NCI-H748 (cell line): ENCODE data around the gene EPS15.
"Not testable (repeated sequence)": the region's sequence is repeated elsewhere in the genome, so short reads cannot be mapped to it uniquely, and the experiment has no call there.

Source experiments
- DNase-seq: peaks from one replicate; lab custom pipeline; 2025; ENCODE audit not compliant: unreplicated experiment; lab: John Stamatoyannopoulos, UW

EPS15 gene

GRCh38 chr1:51515982-51516648 lies 3.0 kb downstream of the EPS15 start:
- no peak for DNase-seq

DNA sequence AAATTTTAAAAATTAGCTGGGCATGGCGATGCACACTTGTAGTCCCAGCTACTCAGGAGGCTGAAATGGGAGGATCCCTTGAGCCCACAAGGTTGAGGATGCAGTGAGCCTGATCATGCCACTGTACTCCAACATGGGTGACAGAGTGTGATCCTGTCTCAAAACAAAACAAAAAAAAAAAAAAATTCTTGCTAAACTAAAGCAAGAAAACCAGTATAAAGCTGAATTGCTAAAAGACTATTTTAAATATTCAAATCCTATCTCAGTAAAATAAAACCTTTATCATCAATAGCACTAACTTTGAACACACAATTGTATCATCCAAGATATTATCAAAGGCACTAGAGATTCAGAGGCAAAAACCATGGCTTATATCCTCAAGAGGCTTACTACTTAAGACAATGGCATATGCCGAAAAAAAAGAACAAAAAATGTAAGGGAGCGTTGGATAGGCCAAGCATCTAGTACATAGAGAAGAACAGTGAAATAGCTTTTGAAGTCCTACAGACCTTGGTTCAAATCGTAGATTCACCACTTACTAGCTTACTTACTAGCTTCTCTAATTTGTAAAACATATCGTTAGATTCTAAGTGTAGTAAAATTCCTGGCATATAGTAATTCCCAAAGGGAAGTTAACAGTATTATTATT lies 3.6 kb downstream of the EPS15 start:
- no peak for DNase-seq

DNA sequence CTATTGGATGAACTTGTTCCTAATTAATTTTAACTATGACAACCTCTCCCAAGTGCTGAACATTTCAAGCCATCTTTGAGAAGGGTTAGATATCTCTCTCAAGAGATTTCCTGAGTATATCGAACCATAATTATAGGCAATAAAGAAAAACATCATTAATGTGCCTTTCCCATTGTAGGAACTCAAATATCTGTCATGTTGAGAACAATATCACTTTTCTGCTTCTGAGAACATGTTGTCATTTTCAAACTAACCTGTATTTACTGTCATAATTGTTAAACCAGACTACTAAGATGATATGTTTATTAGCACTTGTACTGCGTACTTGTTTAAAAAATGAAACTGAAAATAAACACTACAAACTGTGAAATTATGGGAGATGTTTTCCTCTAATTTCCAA lies 4.3 kb downstream of the EPS15 start:
- no peak for DNase-seq

DNA sequence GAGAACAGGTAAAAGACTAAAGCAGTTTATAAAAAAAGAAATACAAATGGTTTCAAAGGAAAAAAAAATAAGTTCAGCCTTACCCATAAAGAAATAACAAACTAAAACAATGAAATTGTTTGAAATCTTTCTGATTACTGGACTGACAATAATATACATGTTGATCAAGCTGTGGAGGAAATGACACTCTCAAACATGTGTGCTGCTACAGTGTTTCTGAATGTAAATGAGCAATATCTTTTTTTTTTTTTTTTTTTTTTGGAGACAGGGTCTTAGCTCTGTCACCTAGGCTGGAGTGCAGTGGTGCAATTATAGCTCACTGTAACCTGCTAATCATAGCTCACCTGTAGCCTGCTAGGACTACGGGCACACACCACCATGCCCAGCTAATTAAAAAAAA lies 6.5 kb downstream of the EPS15 start:
- DNase-seq = no peak

DNA sequence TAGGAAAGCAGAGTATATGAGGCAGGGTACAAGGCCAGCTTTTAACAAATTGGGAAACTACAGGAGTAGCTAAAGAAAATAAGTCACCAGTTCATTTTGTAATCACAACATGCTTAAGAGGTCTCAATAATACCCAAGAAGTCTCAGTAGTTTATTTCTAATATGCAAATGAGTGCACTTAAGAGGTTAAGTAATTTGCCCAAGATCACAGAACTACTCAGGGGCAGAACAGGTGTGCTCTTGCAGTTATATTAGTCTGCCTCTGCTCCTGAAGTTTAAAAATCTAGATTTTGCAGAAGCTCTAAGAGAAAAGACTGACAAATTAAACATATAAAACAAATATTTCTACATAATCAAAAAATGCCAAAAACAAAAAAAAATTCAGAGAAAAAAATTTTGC lies 6.9 kb downstream of the EPS15 start:
- no peak for DNase-seq

DNA sequence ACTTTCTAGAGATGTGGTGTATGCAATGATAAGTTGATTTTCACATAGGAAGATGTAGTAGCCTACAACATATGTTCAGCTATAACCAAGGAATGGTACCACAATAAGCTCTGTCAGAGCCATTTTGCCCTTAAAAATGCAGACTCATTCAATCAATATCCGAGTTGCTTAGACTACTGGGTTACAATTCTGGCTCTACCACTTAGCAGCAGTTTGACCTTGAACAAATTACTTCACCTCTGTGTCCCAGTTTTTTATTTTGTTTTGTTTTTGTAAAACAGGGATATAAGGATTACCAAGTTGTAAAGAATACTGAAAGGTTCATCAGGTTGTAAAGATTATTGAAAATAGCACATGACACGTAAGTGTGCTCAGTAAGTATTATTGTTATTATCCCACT lies 9.3 kb downstream of the EPS15 start:
- no peak for DNase-seq

GRCh38 chr1:51506537-51506936 lies 12.5 kb downstream of the EPS15 start:
- no peak for DNase-seq

GRCh38 chr1:51504806-51505525 lies 14.1 kb downstream of the EPS15 start:
- no peak for DNase-seq

GRCh38 chr1:51501218-51501630 lies 17.8 kb downstream of the EPS15 start:
- DNase-seq = not testable (repeated sequence)

DNA sequence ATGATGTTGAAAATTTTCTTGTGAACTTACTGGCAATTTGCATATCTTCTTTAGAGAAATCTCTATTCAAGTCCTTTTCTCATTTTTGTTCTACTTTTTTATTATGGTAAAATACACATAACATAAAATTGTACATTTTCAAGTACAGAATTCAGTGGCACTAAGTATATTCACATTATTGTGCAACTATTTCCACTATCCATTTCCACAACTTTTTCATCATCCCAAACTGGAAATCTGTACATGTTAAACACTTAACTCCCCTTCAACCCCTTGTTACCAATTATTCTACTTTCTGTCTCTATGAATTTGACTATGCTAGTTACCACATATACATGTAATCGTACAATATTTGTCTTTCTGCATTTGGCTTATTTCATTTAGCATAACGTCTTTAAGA lies 19.4 kb downstream of the EPS15 start:
- DNase-seq = no peak

DNA sequence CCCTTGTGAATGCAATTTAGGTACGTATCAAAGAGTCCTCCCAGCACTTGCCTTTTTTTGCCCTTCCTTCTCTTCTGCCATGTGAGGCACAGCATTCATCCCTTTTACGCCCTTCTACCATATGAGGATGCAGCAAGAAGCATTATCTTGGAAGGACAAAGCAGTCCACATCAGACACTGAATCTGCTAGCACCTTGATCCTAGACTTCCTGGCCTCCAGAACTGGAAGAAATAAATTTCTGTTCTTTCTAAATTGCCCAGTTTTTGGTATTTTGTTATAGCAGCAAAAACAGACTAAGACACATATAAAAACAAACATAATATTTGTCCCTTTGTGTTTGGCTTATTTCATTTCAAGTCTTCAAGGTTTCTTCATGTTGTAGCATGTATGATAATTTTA lies 20.1 kb downstream of the EPS15 start:
- DNase-seq = no peak

DNA sequence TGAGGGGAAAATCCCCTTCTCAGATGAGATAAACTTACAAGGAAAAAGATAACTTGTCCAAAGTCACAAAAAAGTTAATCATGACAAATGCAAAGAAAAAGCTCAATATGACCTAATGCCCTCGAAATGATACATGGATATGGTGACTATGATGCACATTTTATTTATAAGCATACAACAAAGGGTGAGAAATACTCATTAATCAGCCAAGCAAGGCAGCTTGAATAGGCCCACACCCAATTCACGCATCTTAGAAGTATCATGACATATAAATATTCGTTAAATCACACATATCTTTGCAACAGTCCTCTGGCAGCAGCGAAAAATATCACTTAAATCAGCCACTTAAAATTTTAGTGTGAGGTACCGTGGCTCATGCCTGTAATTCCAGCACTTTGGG lies 21.7 kb downstream of the EPS15 start:
- no peak for DNase-seq

DNA sequence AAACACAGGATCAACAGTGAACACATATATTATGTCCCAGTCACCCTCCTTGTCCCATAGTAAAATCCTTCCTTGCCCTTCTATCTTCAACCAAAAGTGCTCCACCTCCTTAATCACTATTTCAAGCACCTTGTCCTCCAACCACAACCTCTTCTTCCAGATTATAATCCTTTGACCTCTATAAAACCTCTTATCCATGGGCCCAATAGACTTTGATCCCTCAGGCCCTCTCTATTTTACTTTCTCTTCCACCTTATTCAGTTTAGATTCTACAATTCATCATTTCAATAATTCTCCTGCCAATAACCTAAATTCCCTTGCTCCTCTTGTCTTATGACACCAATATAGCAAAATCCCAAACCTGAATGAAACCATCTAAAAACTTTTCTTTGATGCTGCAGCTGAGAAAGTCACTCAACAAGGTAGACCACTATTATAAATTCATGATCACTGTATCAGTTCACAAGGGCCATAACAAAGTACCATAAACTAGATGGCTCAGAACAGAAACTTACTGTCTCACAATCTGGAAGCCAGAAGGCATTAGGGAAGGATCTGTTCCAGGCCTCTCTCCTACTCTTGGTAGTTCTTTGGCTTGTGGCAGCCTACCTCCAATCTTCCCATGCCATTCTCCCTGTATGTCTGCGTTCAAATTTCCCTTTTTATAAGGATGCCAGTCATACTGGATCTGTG lies 24.8 kb downstream of the EPS15 start:
- no peak for DNase-seq

DNA sequence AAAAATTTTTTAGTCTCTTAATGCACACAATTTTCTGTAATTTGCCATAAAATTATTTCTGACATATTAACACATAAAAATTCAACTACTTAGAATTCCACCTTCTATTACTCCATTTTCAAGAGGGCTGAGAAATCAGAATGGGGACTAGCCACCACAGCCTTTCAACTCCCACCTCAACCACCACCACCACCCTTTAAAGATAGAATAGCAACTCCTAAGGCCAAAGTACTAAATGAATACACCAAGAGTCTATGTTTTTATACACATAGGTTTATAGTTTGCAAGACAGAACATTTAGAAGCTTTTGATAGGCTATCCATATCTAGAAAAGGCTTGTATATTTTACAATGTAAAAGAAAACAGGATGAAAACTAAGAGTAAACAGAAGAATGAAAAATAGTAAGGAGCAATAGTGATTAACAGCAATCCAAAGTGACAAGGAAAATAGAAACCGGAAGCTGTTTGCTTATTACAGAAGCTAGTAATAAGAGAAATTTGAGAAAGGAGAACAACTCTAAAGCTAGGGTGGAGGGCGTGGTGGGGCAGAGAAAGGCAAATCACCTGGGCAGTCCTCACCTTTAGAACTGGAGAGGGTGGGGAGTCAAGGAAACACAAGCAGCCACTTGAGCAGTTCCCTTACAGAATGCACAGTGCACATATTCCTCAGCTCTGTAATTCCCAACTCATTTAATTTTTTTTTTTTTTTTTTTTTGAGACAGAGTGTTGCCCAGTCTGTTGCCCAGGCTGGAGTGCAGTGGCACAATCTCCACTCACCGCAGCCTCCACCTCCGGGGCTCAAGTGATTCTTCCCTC lies 27.7 kb downstream of the EPS15 start:
- peak; percentile 50 for DNase-seq

DNA sequence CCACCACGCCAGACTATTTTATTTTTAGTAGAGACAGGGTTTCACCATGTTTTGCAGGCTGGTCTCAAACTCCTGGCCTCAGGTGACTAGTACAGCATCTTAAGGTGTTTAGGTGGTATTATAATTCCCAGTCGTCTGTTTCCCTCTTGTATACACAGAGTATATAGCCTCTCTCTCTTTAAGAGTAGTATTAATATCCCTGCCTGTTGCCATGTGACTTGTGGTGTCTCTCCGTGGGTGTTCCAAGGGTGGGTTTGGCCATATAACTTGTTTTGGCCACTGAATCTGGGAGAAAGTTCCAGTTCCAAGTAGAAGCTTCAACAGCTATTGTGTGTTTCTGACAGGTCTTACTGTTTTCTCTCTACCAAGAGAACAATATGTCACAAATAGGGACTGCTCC lies 29.6 kb downstream of the EPS15 start:
- no peak for DNase-seq

DNA sequence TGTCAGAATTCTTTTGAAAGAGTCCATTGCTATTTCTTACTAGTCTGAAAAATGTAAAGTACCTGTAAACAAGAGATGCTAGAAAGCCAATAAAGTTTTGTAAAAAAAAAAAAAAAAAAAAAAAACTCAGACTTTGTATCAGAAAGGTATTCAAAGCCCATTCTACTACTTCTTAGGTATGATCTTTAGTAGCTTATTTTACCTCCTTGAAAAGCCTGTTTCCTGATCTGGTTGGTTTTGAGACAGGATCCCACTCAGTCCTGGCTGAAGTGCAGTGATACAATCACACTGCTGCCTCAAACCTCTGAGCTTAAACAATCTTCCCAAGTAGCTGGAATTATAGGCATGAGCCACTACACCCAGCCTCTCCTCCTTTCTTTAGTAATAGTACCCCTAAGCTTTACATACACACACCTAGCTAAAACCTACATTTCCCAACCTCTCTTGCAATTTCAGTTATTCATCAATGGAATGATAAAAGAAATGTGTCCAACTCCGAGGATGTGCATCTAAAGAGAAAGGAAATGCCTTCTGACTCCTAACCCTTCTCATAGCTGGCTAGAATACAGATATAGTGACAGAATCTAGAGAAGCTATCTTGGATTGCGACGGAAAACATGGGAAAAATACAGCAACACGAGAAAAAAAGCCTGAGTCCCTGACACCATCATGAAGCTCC lies 30.6 kb downstream of the EPS15 start:
- no peak for DNase-seq

- DNase-seq = no peak
Measured at GRCh38 chr1:51487628-51488027, 31.4 kb downstream of the EPS15 start.

- no peak for DNase-seq
Measured at GRCh38 chr1:51484591-51484990, 34.5 kb downstream of the EPS15 start.

DNA sequence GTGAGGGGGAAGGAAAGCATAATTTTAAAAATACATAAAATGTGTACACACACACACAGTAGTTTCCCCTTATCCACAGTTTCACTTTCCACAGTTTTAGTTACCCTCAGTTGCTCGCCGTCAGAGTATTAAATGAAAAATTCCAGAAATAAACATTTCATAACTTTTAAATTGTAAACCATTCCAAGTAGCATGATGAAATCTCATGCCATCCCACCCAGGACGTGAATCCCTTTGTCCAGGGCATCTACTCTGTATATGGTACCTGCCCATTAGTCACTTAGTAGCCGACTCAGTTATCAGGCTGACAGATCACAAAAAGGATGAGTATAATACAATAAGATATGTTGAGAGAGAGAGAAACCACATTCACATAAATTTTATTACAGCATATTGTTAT lies 36.2 kb downstream of the EPS15 start:
- no peak for DNase-seq

- not testable (repeated sequence) for DNase-seq
Measured at GRCh38 chr1:51474832-51475620, 44.0 kb downstream of the EPS15 start.
